Uterus (tissue), 4 donors: ENCODE results near the gene CFAP77. TPM values are rescaled to one million over a fixed set of nuclear protein-coding genes. Genes with fewer than 3 reads are reported as not detected.

Experiments used
- DNase-seq, 2 donors: peaks; one replicate each; pipeline ENCODE4 v3.0.0-alpha.2; 2019 to 2020
- H3K27ac ChIP-seq, 2 donors: fragments of 200-600 bp; sonication (generic); 1 replicate in 1 of 2; 2 replicates in 1 of 2; pipeline ENCODE4 v1.5.1; 2016 to 2018
- H3K27me3 ChIP-seq, 2 donors: fragments of 200-600 bp; sonication (generic); one replicate each; pipeline ENCODE4 v1.5.1; 2018 to 2019; ENCODE audit warnings: control low read depth in 1 of 2
- H3K36me3 ChIP-seq, 2 donors: fragments of 200-600 bp; sonication (generic); one replicate each; pipeline ENCODE4 v1.5.1; 2019; ENCODE audit warnings: control low read depth in 1 of 2
- H3K4me1 ChIP-seq, 2 donors: fragments of 200-600 bp; sonication (generic); one replicate each; pipeline ENCODE4 v1.5.1; 2018 to 2019; ENCODE audit warnings: control low read depth in 1 of 2
- H3K4me3 ChIP-seq, 2 donors: fragments of 200-600 bp; sonication (generic); 1 replicate in 1 of 2; 2 replicates in 1 of 2; pipeline ENCODE4 v1.5.1; 2018 to 2019; ENCODE audit warnings: mild to moderate bottlenecking in 1 of 2
- H3K9me3 ChIP-seq, 2 donors: fragments of 200-600 bp; sonication (generic); one replicate each; pipeline ENCODE4 v1.5.1; 2019; ENCODE audit warnings: control low read depth in 1 of 2
- POLR2A ChIP-seq, 2 donors: fragments of 450-650 bp; IDR thresholded peaks; one replicate each; pipeline ENCODE4 v1.6.1; 2016; ENCODE audit warnings: antibody characterized with exemption in 2 of 2, mild to moderate bottlenecking in 1 of 2, moderate library complexity in 1 of 2
- intact Hi-C: fragments of 100-400 bp; cut with DNase I; formaldehyde crosslinking; loops from one replicate; pipeline ENCODE4 v1.15.1; 2023; ENCODE audit warnings: low total_unique reads
- total RNA-seq, 4 donors: library from RNA; depleted of rRNA in 3 of 4; stranded (reverse); fragments of >200 nt in 3 of 4; gene quantifications; one replicate each; pipeline versions ENCODE4 v1.1.0 to v1.2.4, GENCODE V29; 2014 to 2023
- TF ChIP-seq, protein P1 (sequence below), 4 experiments: fragments of 200-600 bp in 2 of 4; fragments of 450-650 bp in 2 of 4; sonication (generic) in 2 of 4; IDR thresholded peaks; one replicate each; pipeline ENCODE4 v1.5.1; 2016 to 2019; ENCODE audit warnings: antibody characterized with exemption in 4 of 4, mild to moderate bottlenecking in 2 of 4, moderate library complexity in 1 of 4
- donor health status: DM: yes; HTN: yes; CAD: no.

The CFAP77 gene
- total RNA-seq, 4 donors from 2014 or later: 1.4 TPM; not detected in 3

DNA sequence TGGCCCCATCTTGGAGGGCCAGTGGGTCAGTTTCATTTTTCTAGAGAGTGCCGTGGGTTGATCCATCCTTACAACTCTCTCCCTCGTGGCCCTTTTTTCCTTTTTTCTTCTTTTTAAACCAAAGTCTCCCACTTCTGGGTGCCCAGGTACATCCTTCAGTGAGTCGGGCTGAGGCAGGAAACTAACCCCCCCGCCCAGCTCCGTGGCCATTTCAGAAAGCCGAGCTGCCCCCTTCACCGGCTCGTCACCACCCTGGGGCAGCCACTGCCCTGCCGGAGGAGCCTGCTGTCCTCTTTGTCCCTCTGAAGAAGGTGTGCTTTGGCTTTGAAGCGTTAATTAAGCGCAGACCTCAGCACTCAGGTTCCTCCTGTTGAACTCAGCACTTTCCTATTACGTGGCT is 5.2 kb downstream of the CFAP77 start:
- Histone ChIP-seq H3K27ac (no peak overlapping the region), H3K9me3 (no peaks in the 10 kb centered on the region), H3K4me3 (no peak overlapping the region), H3K27me3 (peaks cover 6 to 45% of the 10 kb centered on the region in 2 donors), H3K36me3 (no peaks in the 10 kb centered on the region), H3K4me1 (peaks cover 0 to 7% of the 10 kb centered on the region in 2 donors)
- TF ChIP-seq, protein P1, sequence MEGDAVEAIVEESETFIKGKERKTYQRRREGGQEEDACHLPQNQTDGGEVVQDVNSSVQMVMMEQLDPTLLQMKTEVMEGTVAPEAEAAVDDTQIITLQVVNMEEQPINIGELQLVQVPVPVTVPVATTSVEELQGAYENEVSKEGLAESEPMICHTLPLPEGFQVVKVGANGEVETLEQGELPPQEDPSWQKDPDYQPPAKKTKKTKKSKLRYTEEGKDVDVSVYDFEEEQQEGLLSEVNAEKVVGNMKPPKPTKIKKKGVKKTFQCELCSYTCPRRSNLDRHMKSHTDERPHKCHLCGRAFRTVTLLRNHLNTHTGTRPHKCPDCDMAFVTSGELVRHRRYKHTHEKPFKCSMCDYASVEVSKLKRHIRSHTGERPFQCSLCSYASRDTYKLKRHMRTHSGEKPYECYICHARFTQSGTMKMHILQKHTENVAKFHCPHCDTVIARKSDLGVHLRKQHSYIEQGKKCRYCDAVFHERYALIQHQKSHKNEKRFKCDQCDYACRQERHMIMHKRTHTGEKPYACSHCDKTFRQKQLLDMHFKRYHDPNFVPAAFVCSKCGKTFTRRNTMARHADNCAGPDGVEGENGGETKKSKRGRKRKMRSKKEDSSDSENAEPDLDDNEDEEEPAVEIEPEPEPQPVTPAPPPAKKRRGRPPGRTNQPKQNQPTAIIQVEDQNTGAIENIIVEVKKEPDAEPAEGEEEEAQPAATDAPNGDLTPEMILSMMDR (IDR thresholded peaks at IDR 0.05): no peak
- TF ChIP-seq POLR2A (IDR thresholded peaks at IDR 0.05): no peak
- DNase-seq: no peak
- intact Hi-C loops: no loop called here

DNA sequence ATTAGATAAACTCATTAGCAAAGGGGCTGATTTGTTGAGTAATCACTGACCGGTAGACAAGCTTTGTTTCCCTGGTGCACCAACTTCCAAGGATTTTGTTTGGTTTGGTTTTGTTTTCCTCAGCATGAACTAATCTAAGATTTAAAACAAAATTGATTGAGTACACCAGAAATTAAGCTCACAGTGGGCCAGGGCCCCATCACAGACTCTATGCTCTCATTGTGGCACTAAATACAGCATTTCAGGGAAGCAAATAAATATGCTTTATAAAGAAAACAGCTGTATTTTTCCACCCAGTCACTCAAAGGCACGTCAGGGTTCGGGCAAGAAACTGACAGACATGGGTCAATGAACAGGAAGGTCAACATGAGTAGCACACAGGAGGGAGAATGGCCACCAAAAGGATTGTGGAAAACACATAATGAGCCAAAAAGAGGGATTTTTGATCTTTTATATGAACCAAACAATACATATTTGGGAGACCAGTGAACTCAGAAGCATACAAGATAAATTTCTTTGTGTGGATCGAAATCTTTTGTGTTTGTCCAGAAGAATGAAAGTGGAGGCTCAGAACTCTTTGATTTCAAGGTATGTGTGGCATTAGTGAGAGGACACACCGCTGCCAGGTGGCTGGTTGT is 8.8 kb downstream of the CFAP77 start:
- H3K4me1 ChIP-seq: no peaks in the 10 kb centered on the region

GRCh38 chr9:132422574-132422973 is 12.6 kb downstream of the CFAP77 start:
- peaks cover 0 to 16% of the 10 kb centered on the region in 2 donors for H3K27me3 ChIP-seq
- DNase-seq: no peak
- TF ChIP-seq, protein P1 (IDR thresholded peaks at IDR 0.05): no peak
- TF ChIP-seq POLR2A (IDR thresholded peaks at IDR 0.05): no peak
- H3K9me3 ChIP-seq: no peaks in the 10 kb centered on the region
- no peaks in the 10 kb centered on the region for H3K36me3 ChIP-seq
- intact Hi-C loops: no loop called here
- no peaks in the 10 kb centered on the region for H3K4me1 ChIP-seq
- no peak overlapping the region for H3K27ac ChIP-seq
- no peak overlapping the region for H3K4me3 ChIP-seq

More for the DNA sequence above, 8.8 kb downstream of the CFAP77 start:
- TF ChIP-seq POLR2A (IDR thresholded peaks at IDR 0.05): no peak
- TF ChIP-seq, protein P1 (IDR thresholded peaks at IDR 0.05): no peak
- no peak for DNase-seq
- intact Hi-C loops: no loop called here
- no peak overlapping the region for H3K4me3 ChIP-seq
- no peaks in the 10 kb centered on the region for H3K36me3 ChIP-seq
- H3K27me3 ChIP-seq: peaks cover 0 to 30% of the 10 kb centered on the region in 2 donors
- H3K27ac ChIP-seq: no peak overlapping the region
- H3K9me3 ChIP-seq: no peaks in the 10 kb centered on the region

GRCh38 chr9:132423503-132423902 is 13.5 kb downstream of the CFAP77 start:
- no peak for DNase-seq
- Histone ChIP-seq H3K4me3 (no peak overlapping the region), H3K4me1 (no peaks in the 10 kb centered on the region), H3K9me3 (no peaks in the 10 kb centered on the region), H3K36me3 (no peaks in the 10 kb centered on the region), H3K27me3 (peaks cover 0 to 9% of the 10 kb centered on the region in 2 donors), H3K27ac (no peak overlapping the region)
- no peak for TF ChIP-seq POLR2A (IDR thresholded peaks at IDR 0.05)
- TF ChIP-seq, protein P1 (IDR thresholded peaks at IDR 0.05): no peak
- intact Hi-C loops: no loop called here

- Histone ChIP-seq H3K4me3 (no peak overlapping the region), H3K27me3 (peaks cover 0 to 6% of the 10 kb centered on the region in 2 donors), H3K27ac (no peak overlapping the region), H3K36me3 (no peaks in the 10 kb centered on the region), H3K9me3 (no peaks in the 10 kb centered on the region), H3K4me1 (no peaks in the 10 kb centered on the region)
- no peak for TF ChIP-seq POLR2A (IDR thresholded peaks at IDR 0.05)
- TF ChIP-seq, protein P1 (IDR thresholded peaks at IDR 0.05): no peak
- DNase-seq: no peak
- intact Hi-C loops: no loop called here
Observed at GRCh38 chr9:132424857-132425674, 15.1 kb downstream of the CFAP77 start.
